GM03348 (cell line): ENCODE data around the gene CETN2.
"Not testable (repeated sequence)": the region's sequence is repeated elsewhere in the genome, so short reads cannot be mapped to it uniquely, and the experiment has no call there.

Experiments used
- DNase-seq: peaks from one replicate; pipeline ENCODE4 v3.0.0; 2012; ENCODE audit warnings: low spot score

The CETN2 gene

DNA sequence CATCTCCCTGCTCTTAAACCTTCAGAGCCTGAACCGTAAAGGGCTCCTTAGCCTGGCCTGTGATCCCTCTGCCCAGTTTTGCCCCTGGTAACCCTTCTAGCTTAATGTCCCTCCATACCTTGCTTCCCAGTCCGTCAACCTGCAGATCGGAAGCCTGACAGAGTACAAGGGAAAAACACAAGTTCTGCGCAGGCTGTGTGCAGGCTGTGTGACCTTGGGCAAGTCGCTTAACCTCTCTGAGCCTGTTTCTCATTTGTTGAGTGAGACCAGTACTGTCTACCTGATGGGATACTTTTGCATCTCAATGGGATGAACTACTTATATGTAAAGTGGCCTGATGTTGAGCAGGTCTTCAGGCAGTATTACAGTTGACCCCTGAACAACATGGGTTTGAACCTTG is 2.0 kb upstream of the CETN2 start:
- no peak for DNase-seq

DNA sequence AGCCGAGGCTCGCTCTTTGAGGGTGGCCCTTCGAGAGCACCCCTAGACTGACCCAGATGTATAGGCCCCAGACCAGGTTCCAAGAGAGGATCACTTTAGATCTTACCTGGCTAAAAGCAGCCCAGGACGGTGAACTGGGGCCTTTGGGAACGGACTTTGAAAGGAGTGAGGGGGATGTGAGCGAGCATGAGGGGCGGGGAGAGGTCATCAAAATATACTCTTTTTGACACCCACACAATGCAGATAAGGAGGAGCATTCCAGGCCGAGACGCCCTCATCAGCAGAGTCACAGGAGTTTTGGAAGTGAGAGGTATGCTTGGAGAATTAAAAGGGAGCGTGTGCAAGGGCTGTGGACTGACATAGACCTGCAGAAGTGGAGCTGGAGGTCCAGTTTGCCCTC is 834 bp upstream of the CETN2 start:
- DNase-seq = no peak

DNA sequence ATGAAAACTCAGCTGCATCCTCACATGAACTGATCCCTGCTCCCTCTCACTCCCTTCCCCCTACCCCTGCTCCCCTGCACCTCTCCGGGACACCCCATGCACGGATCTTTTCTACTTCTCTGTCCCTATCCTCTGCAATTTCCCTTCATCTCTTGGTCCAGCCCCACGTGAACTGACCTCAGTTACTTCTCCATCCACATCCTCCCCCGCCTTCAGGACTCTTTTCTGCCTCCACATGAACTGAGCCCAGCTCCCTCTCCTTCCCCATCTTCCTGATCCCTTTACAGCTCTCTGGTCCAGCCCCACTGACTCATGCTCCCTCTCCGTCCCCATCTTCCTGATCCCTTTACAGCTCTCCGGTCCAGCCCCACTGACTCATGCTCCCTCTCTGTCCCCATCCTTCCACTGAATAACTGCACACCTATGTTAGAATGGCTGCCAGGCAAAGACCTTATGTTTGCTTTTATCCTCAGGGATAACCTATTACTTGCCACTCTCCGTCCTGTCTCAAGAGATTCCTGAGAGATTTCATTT is 5.6 kb downstream of the CETN2 start:
- DNase-seq = no peak

DNA sequence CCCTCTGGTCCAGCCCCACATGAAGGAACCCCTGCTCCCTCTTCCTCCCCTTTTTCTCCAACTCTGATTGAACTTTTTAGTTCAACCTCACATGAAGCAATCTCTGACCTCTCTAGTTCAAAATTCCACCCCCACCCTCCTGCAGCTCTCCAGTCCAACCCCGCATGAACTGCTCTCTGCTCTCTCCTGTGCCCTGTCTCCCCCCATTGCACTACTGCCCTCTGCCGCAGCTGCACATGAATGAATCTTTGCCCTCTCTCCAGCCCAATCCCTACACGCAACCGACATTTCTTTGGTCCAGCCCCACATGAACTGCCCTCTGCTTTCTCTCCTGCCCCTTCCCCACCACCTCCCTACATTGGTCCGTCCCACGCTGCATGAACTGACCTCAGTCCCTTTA is 6.9 kb downstream of the CETN2 start:
- DNase-seq = no peak

DNA sequence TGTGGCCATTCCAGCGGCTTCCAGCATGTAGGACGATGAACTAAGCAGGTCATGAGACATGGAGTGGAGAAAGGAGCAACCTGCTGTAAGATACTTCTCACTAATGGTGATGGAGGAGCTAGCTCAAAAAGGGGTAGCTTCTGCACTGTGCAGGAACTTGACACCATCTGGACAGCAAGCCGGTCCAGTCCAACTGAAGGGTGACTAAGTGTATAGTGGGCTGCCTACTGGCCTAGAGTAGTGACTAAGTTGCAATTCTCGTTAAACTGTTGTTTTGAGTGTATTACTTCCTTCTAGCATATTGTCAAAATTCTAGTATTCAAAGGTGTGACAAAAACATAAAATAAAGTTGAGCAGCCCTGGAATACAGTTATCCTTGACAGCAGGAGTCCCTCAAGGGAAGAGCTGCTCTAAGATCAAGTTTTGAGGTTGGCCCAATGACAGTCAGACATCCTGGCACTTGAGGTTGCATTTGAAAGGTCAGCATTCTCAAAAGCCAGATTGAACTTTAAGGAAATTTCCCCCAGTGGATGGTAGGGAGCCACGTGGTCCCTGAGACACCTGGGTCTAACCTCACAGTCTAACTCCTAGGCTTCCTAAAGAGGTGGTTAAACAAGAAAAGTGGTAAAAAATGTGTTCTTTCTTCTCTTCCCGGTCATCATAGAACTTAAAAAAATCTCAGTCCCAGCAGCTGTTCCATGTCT is 8.0 kb downstream of the CETN2 start:
- DNase-seq = no peak

DNA sequence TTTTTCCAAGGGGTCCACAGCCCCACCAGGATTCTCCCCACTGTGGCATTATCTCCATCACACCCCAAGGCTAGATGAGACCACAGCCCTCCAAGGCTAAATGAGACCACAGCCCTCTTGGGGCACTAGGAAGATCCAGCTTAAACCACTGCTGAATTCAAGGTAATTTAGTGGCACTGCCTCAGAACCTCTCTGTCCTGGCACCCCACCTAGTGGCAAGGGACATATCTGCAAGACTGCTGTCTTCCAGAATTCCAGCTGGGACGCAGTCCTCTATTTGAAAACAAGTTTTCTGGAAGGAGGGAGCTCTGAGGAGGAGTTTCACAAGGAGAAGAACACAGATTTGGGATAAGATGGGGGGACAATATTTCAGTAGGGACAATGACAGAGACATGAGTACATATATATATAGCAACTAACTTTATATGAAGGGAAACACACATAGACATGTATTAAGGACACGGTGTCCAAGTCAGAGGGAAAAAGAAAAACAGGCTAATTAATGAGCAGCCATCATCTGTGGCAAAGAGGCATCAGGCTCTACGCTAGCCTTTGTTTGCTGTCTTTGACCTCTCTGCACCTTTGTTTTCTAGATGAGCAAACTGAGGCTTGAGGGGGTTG is 9.3 kb downstream of the CETN2 start:
- DNase-seq = no peak

DNA sequence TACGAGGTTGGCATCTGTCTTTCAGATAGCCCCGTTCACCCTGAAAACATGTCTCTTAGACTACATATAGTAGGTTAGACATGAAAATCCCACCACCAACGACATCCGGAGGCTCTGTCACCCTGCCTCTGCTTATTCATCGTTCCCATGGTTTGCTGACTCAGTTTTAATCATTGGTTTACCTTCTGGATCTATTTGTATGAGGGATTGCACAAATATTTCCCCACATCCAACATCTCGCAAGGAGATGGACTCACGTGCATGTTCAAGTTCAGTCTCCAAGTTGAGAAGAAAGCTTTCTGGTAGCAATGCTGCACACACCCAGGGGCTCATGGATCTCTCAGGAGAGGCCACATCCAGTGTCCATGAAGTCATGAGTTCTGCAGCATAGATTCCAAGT is 10.8 kb downstream of the CETN2 start:
- no peak for DNase-seq

DNA sequence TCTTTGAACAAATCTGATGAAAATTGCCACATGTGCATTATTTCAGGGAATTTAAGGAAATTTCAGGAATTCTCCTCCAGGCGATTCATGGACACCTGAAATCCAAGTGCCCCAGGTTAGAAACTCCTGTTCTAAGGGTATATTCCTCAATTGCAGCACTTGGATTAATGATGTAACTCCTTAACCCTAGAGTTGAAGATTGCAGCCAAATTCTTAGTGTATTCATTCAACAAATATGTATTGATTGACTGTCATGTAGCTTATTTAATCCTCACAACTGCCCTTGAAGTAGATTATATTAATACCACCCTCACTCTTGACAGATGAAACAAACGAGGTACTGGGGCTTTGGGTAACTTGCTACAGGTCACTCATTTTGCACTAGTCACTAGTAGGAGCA is 11.3 kb downstream of the CETN2 start:
- DNase-seq = no peak

DNA sequence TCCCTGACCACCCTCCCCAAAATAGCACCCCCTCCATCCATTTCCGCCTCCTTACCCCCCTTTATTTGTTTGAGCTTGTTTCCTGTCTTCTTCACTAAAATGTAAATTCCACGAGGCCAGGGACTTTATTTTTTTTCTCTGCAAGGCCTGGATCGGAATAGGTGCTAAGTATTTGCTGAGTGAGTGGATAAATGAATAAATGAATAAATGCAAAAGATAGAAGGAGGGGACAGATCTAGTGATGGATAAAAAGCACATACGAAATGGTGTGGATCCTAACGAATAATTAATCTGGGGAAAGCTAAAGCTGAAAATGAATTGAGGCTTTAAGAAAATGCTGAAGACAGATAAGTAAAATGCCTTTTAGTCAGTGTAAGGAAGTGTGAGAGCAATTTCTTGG is 12.2 kb downstream of the CETN2 start:
- no peak for DNase-seq

DNA sequence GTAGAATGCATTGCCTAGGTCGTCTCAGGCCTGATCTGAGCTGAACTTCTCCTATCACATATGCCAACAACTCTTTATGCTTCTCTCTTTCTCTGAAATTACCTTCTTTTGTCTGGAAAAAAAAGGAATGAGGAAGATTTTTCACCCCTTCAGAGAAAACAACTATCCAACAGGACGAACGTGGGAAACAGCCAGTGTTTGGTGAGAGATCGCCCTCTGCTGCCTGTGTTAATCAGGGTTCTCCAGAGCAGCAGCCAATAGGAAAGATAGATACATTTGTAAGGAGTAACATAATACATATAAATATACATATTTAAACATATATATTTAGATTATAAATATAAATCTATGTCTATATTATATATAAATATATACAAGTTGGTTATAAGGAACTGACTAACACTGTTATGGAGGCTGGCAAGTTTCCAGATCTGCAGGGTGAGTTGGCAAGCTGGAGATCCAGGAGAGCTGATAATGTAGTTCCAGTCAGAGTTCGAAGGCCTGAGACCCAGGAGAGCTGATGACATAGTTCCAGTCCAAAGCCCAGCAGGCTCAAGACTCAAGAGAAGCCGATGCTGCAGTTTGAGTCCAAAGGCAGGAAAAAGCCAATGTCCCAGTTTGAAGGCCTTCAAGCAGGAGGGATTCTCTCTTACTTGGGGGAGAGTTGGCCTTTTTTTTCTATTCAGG is 13.3 kb downstream of the CETN2 start:
- DNase-seq = peak; percentile 52

DNA sequence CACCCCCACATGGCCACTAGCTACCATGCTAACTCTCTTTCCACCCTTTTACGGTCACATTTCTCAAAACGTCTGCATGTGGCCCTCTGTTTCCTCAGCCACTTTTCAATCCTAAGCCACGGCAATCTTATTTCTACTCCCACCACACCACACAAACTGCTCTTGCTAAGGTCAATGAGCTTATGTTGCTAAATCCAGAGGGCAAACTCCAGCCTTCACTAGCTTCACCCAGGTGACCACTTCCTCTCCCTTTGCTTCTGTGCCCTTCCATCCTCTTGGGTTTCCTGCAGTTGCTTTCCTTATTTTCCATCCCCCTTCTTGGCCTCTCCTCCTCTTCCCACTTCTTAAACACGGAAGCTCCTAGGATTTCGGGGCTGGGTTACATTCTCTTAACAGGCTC is 16.5 kb downstream of the CETN2 start:
- no peak for DNase-seq

DNA sequence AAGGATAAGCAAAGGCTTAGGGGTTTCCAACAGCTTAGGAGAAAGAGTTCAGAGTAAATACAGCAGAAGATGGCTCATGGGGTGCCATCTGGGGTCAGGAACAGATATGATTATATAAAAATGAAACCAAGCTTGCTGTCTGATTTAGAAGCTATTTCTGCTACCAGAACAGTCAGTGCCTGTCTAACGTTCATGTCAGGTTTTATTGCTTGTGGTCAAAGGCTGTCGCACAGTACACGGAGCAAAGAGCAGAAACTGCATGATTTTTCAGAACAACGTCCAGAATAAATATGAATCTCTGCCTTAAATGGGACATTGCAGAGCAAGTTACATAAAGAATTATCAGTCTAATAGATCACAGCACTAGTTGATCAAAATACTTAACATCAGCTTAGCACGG is 17.4 kb downstream of the CETN2 start:
- no peak for DNase-seq

DNA sequence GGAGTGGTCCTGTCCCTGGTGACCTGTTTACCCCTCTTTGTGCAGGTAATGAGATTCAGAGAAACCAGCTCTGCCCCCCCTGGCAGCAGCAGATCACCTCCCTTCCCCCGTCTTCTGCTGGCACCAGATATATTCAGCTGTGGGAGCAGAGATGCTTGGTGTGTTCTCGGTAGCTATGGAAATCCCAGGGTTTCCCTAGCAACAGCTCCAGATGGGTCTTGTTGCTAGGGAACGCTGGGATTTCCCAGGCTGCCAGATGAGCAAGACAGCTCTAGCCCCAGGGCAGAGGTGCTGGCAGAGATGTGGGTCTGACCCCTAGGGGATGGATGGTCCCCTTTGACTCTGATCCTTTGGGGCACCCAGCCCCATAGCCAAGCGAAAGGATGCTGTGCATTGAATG is 20.2 kb downstream of the CETN2 start:
- DNase-seq = no peak

DNA sequence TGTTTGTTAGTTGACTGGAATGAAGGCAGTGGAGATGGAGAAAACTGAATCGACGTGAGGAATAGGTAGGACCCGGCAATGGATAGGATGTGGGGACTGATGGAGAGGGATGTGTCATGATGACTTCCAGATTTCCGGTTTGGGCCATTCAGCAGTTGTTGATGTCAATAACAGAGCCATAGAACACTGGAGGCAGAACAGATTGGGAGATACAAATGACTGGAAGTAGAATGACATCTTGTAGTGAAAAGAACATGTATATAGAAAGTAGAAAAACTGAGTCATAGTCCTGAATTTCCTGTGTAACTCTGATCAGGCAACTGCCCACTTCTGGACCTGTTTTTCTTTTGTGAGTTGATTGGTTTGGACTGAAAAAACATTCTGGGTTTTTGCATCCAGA is 24.5 kb downstream of the CETN2 start:
- DNase-seq = no peak

DNA sequence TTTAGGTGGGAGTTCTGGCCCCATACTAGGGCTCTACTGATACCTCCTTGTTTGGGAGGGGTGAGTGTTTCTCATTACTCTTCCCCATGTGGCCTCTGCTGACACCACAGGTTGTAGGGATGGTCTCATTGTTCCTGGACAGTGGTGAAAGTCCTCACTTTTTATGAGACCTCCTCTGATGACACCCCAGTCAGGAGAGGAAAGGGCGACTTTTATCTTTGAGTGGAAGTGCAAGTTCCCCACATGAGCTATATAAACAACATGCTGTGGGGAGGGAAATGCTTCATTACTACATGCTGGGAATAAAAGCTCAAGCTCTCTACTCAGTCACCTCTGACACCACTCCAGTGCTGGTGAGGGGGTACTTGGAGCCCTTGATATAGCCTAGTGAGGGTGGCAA is 31.6 kb downstream of the CETN2 start:
- DNase-seq = no peak

DNA sequence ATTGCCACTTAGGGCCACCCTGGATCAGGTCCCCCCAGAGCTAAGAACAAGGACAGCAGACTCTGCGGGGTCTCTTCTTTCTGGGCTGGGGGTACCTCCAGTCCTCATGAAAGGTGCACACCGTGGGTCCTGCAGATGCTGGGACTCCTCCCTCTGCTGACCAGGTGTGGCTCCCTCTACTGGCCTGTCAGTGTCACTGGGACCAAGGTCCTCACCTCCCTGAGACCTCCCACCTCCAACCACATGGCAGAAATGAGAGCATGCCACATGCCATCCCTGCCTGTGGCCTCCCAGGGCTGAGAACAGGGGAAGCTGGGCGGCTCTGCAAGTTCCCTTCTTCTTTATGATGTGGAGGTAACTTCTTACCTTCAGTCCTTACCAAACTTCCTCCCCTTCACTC is 43.5 kb downstream of the CETN2 start:
- DNase-seq = not testable (repeated sequence)
